GM18909 (cell line): ENCODE measurements around the gene CEBPA.

Experiments used
- ATAC-seq: cut with Tn5 transposase; IDR thresholded peaks from one replicate; pipeline ENCODE4 v1.9.1; 2021; ENCODE audit warnings: mild to moderate bottlenecking; ENCODE audit not compliant: unreplicated experiment, poor library complexity

CEBPA gene

DNA sequence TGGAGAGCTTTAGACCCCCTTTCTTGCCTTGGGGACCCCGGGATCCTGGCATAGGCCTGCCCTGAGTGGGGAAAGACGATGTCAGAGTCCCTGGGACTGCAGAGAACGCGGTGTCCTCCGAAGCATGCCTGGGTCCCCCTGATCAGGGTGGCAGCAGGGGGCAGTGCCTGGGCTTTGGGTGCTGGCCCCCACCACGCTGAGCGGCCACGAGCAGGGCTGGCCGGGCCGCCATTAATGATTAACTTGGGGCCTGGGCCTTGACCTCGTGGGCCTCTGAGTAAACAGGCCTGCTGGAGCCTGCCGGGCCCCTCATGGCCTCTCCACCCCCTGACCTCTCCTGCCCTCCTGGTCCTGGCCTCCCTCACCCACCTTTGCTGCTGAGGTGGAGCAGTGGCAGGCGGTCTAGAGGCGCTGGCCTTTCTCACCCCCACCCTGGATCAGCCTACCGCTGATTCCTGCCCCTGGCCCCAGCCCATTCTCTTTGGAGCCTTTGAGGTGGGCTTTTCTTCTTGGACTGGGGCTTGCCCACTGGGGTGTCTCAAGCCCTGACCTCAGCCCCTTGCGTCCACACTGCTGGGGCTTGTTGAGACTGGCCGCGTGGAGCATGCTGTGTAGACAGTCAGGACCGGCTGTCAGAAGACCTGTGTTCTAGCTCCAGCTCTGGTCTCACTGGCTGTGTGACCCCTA is 26.3 kb downstream of the CEBPA start:
- ATAC-seq = no peak

GRCh38 chr19:33275559-33275932 is 26.8 kb downstream of the CEBPA start:
- no peak for ATAC-seq

- ATAC-seq = no peak
Measured at GRCh38 chr19:33274663-33275558, 27.4 kb downstream of the CEBPA start.

- ATAC-seq = no peak
Measured at GRCh38 chr19:33273881-33274662, 28.3 kb downstream of the CEBPA start.

DNA sequence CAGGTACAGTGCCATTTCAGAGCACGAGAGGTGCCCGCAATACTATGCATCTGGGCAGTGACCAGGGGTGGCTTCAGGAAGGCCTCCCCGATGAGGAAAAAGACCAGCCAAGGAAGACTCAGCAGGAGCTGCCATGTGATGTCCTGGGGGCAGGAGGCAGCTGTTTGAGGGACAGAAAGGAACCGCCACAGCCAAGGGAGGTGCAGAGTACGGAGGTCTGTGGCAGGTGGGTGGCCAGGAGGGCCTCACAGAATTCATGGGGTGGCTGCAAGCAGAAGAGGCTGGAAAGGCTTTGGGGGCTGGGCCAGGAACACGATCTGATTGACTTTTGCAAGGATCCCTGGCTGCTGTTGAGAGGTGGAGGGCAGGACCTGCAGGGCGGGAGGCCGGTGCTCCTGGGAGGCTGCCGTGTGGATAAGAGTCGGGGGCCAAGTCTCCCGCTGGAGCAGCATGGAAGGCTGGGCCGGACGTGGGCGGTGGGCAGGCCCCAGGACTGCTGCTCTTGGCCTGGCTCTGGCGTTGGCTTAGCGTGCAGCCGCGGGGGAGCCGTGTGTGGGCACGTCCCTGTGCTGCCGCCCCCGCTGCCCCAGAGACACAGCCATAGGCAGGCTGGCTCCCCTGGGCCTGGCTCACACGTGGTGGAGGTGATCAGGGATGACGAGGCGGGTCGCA is 29.1 kb downstream of the CEBPA start:
- no peak for ATAC-seq

- ATAC-seq = no peak
Measured at GRCh38 chr19:33271246-33272021, 30.9 kb downstream of the CEBPA start.

DNA sequence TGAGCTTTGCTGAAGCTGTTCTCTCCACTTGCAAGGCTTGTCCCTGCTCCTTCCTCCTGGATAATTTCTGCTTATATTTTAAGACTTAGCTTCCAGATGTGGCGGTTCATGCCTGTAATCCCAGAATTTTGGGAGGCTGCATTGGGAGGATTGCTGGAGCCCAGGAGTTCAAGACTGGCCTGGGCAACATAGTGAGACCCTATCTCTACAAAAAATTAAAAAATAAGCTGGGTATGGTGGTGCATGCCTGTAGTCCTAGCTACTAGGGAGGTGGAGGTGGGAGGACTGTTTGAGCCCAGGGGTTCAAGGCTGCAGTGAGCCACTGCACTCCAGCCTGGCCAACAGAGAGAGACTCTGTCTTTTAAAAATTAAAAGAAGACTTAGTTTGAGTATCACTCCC is 31.6 kb downstream of the CEBPA start:
- ATAC-seq = no peak

DNA sequence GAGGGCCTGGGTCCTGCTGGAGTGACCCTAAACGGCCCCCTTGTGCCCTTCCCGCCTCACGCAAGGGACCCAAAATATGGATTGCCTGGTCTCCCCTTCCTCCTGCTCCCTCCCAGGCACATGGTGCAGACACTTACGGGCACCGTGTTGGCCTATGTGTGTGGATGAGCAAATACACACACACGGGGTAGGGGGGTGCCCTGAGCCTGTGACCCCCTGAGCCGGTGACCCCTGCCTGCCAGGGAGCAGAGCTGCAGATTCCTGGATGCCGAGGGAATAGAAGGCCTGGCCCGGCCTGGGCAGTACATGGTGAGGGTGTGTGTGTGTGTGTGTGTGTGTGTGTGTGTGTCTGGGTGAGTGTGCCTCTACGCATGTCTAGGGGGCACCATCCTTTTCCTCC is 33.3 kb downstream of the CEBPA start:
- ATAC-seq = no peak

DNA sequence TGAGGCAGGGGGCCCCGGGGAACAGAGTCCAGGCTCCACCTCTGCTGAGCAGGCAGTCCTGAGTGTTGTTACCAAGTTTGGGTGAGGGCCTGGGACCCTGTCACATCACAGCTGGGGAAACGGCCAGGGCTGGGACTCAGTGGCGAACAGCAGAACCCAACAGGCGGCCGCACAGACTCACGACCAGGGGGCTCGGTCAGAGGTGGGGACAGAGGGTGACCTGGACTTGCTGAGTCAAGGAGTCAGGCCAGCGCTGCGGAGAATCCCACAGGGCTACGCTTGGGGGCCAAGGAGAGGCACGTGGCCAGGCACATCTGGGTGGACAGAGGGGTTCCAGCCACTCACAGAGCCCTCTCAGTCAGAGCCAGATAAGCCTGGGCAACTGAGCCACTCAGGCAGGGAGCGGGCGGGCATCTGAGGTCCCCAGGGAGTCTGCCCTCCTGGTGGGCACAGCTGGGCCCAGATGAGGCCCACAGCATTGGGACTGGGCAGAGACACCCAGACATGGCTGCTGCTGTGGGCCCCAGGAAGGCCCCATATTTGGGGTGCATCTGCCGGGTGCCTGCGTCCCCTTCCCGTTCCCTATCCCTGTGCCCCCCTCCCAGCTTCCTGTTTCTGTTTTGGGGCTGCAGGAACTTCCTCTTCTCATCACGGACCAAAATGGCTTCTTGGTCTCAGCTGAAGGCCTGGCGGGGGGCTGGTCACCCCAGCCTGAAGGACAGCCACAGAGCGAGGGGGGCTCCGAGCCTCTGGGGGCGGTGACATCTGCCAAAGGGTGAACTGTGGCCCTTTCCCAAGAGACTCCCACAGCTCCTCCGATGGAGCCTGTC is 34.0 kb downstream of the CEBPA start:
- no peak for ATAC-seq

DNA sequence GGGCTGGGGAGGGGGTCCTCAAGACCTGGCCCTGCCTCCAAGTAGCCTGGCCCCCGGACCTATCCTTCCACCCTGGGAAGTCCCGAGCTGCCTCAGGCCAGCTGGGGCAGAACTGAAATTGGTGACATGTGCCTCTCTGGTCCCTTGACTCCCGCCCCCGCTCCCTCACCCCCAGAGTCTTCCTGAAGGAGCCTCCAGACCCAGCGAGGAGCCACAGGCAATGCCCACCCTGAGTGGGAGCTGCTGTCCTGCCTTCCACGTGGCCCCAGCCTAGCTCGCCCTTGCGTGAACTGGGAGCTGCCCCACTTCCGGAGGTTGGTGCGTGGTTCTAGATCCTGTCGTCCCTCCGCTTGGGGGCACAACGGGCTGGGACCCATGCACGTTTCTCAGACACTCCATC is 34.6 kb downstream of the CEBPA start:
- no peak for ATAC-seq

- ATAC-seq = no peak
Measured at GRCh38 chr19:33266974-33267484, 35.3 kb downstream of the CEBPA start.

GRCh38 chr19:33264881-33265445 is 37.4 kb downstream of the CEBPA start:
- ATAC-seq = no peak

DNA sequence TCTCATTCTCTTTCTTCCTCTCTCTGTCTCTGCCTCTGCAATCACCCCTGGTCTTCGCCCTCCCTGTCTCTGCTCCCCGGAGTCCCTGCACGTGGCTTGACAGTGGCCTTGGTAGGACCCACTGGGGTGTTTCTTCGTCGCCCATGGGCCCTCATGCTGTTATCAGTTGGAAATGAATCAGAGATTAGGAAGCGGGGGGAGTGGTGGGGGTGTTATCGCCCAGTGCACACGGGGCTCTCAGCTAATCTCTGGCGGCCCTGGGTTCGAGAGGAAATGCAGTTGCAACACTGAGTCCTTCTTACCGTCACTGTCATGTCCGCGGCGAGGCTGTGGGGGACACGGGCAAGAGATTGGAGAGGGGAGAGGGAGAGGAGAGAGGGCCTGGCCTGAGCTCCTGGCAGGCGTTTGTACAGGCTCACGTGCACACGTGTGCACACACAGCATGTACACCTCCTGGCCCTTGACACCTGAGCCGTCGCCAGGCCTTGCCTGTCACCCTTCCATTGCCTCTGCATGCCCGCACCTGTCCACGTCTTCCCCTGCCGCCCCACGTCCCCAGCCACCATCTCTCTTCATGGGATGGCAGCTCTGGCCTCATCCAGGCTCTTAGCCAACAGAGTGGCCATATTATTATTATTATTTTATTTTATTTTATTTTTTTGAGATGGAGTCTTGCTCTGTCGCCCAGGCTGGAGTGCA is 38.9 kb downstream of the CEBPA start:
- no peak for ATAC-seq

- ATAC-seq = no peak
Measured at GRCh38 chr19:33261511-33262189, 40.7 kb downstream of the CEBPA start.

DNA sequence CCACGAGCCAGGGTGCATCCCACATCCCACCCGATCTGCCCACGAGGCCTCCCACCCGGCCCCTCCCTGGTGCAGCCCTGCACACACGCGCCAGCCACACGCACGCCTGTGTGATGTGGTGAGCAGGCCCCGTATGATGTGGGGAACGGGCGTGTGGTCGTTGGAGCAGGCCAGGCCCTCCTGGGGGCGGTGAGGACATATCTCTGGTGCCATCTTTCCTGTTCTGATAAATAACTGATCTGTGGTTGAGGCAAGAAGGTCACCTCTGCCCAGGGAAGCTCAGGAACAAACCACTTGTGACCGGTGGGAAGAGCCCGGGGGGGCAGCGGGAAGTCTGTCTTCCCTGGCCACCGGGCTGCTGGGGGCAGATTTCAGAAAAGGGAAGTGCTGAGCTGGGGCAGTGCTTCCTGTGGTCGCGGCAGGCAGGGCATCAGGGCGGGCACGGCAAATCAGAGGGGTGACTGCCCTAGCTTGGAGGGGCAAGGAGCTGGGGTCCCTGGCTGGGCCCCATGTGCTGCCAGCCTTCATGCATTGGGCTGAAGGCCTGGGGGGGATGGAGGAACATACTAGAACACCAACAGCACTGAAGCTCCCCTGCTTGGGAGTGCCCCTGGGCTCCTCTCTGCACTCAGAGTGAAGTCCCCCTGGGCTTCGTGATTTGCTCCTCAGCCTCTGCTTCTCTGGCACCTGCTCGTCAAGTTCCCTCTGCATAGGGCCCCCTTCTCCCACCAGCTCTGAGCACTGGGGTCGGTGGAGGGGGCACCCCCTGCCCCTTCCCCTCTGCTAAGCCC is 41.5 kb downstream of the CEBPA start:
- ATAC-seq = no peak

DNA sequence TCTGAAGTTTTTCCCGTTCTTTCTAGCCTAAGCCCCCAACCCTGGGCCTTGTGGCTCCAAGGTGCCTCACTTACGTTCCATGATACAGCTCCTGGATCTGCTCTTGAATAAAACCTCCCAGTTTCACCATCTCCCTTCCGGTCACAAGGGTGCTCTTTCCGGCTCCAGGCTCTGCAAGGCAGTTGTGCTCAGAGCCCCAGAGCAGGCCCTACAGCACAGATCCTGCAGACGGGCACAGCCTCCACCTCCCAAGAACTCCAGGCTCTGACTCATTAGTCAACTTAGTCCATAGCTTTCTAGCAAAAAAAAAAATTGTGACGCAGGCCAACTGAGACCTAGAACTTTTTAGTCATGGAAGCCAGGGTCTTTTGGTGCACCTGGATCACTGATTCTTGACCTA is 42.8 kb downstream of the CEBPA start:
- ATAC-seq = no peak
